Uterus (tissue), 2 donors: ENCODE data around the gene DOCK3.

Experiments used
- POLR2A ChIP-seq, 2 donors: fragments of 450-650 bp; IDR thresholded peaks; one replicate each; pipeline ENCODE4 v1.6.1; 2016; ENCODE audit warnings: antibody characterized with exemption in 2 of 2, mild to moderate bottlenecking in 1 of 2, moderate library complexity in 1 of 2
- TF ChIP-seq, protein P1 (sequence below), 4 experiments: fragments of 200-600 bp in 2 of 4; fragments of 450-650 bp in 2 of 4; sonication (generic) in 2 of 4; IDR thresholded peaks; one replicate each; pipeline ENCODE4 v1.5.1; 2016 to 2019; ENCODE audit warnings: antibody characterized with exemption in 4 of 4, mild to moderate bottlenecking in 2 of 4, moderate library complexity in 1 of 4

DNA sequence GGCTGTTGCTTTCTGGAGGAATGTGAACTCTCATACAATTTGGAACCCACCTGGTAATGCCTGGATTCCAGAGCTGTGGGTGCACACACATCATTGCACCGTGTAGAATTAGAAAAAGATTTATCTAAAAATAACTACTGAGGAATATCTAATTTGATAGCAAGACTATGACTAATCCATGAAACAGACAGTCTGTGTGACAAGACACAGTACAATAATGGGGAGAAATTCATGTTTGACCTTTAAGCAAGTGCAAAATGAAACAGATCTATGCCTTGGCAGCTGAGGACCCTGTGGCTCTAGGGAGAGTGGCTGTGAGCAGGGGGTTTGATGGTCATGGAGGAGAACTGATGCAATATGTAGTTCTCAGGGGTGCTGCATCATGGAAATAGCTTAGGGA lies 7.9 kb upstream of the DOCK3 start:
- TF ChIP-seq POLR2A (IDR thresholded peaks at IDR 0.05), result no peak
- TF ChIP-seq, protein P1, sequence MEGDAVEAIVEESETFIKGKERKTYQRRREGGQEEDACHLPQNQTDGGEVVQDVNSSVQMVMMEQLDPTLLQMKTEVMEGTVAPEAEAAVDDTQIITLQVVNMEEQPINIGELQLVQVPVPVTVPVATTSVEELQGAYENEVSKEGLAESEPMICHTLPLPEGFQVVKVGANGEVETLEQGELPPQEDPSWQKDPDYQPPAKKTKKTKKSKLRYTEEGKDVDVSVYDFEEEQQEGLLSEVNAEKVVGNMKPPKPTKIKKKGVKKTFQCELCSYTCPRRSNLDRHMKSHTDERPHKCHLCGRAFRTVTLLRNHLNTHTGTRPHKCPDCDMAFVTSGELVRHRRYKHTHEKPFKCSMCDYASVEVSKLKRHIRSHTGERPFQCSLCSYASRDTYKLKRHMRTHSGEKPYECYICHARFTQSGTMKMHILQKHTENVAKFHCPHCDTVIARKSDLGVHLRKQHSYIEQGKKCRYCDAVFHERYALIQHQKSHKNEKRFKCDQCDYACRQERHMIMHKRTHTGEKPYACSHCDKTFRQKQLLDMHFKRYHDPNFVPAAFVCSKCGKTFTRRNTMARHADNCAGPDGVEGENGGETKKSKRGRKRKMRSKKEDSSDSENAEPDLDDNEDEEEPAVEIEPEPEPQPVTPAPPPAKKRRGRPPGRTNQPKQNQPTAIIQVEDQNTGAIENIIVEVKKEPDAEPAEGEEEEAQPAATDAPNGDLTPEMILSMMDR (IDR thresholded peaks at IDR 0.05), result no peak
